ENCODE results near the gene LARGE2. TPM values are rescaled to one million over a fixed set of nuclear protein-coding genes. Genes with fewer than 3 reads are reported as not detected.

The LARGE2 gene
- total and polyA plus RNA-seq, 2 experiments from 2014 or later = 4.3 to 9.7 TPM

DNA sequence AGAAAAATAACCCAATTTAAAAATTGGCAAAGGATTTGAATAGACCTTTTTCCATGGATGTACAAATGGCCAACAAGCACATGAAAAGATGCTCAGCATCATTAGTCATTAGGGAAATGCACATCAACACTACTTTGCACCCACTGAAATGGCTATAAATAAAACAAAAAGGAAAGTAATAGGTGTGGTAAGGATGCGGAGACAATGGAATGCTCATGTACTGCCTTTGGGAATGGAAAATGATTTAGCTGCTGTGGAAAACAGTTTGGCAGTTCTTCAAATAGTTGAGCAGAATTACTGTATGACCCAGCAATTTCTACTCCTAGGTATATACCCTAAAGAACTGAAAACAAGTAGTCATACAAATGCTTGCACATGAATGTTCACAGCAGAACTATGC is 37.4 kb downstream of the LARGE2 start:
- no peaks in the 10 kb centered on the region for H3K9me2 ChIP-seq (replicated peaks; ENCODE audit: insufficient read depth)
- H3K36me3 ChIP-seq (replicated peaks; ENCODE audit: insufficient read depth, low read depth) = no peaks in the 10 kb centered on the region
- 96% methylated on average over 1 of the region's 1 CpG for WGBS (ENCODE audit: low lambda C conversion rate, missing lambda C conversion rate)
- no peaks in the 10 kb centered on the region for H3K27me3 ChIP-seq
- H3K4me1 ChIP-seq (ENCODE audit: insufficient read depth) = no peaks in the 10 kb centered on the region
- H3K4me2 ChIP-seq = no peak overlapping the region
- no peak overlapping the region for H3K4me3 ChIP-seq
- H3K27ac ChIP-seq = no peak overlapping the region
- no peaks in the 10 kb centered on the region for H3K9me3 ChIP-seq (ENCODE audit: low read depth)
- TF ChIP-seq, protein P1, sequence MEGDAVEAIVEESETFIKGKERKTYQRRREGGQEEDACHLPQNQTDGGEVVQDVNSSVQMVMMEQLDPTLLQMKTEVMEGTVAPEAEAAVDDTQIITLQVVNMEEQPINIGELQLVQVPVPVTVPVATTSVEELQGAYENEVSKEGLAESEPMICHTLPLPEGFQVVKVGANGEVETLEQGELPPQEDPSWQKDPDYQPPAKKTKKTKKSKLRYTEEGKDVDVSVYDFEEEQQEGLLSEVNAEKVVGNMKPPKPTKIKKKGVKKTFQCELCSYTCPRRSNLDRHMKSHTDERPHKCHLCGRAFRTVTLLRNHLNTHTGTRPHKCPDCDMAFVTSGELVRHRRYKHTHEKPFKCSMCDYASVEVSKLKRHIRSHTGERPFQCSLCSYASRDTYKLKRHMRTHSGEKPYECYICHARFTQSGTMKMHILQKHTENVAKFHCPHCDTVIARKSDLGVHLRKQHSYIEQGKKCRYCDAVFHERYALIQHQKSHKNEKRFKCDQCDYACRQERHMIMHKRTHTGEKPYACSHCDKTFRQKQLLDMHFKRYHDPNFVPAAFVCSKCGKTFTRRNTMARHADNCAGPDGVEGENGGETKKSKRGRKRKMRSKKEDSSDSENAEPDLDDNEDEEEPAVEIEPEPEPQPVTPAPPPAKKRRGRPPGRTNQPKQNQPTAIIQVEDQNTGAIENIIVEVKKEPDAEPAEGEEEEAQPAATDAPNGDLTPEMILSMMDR (IDR thresholded peaks at IDR 0.05; ENCODE audit: poor library complexity) = no peak
- no peaks in the 10 kb centered on the region for H4K20me1 ChIP-seq (ENCODE audit: insufficient read depth, poor library complexity, severe bottlenecking)
- DNase-seq (ENCODE audit: low spot score) = no peak
- peaks cover 5% of the 10 kb centered on the region for H3K79me2 ChIP-seq
- no peak overlapping the region for H2AFZ ChIP-seq

DNA sequence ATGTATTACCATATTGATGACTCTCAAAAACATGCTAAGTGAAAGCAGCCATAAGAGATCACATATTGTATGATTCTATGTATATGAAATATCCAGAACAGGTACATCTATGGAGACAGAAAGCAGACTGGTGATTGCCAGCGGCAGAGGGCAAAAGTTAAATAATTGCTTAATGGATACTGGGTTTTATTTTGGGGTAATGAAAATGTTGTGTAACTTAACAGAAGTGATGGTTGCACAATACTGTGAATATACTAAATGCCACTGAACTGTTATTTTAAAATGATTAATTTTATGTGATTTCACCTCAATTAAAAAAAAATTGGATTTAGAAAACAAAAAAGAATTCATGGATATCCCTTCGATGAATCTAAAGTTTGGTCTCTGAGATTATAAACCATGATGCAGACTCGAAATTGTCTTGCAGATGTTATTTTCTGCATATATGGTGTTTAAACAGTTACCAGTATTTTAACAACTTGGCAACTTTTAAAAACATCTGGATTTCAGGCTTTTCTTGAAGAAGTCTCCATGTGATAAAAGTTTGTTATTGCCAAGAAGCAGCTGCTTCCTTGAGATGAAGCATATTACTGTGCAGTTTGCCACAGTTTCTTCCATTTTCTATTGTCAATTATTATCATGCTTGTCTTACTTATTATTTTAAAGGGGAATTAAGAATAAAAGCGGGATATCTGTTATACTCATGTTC is 38.1 kb downstream of the LARGE2 start:
- Histone ChIP-seq H3K9me2 (replicated peaks; ENCODE audit: insufficient read depth) (no peaks in the 10 kb centered on the region), H3K27me3 (no peaks in the 10 kb centered on the region), H3K9me3 (ENCODE audit: low read depth) (no peaks in the 10 kb centered on the region), H4K20me1 (ENCODE audit: insufficient read depth, poor library complexity, severe bottlenecking) (no peaks in the 10 kb centered on the region), H3K79me2 (peaks cover 5% of the 10 kb centered on the region), H3K36me3 (replicated peaks; ENCODE audit: insufficient read depth, low read depth) (no peaks in the 10 kb centered on the region), H3K4me2 (no peak overlapping the region), H2AFZ (no peak overlapping the region), H3K4me1 (ENCODE audit: insufficient read depth) (no peaks in the 10 kb centered on the region), H3K4me3 (no peak overlapping the region), H3K27ac (no peak overlapping the region)
- WGBS (ENCODE audit: low lambda C conversion rate, missing lambda C conversion rate) = 95% methylated on average over 4 of the region's 4 CpGs
- TF ChIP-seq EZH2phosphoT487 (IDR thresholded peaks at IDR 0.05; ENCODE audit: low read depth, severe bottlenecking, unreplicated experiment) = no peak
- TF ChIP-seq EZH2 (IDR thresholded peaks at IDR 0.05; ENCODE audit: borderline replicate concordance) = no peak
- TF ChIP-seq, protein P1 (IDR thresholded peaks at IDR 0.05; ENCODE audit: poor library complexity) = no peak
- DNase-seq (ENCODE audit: low spot score) = no peak

DNA sequence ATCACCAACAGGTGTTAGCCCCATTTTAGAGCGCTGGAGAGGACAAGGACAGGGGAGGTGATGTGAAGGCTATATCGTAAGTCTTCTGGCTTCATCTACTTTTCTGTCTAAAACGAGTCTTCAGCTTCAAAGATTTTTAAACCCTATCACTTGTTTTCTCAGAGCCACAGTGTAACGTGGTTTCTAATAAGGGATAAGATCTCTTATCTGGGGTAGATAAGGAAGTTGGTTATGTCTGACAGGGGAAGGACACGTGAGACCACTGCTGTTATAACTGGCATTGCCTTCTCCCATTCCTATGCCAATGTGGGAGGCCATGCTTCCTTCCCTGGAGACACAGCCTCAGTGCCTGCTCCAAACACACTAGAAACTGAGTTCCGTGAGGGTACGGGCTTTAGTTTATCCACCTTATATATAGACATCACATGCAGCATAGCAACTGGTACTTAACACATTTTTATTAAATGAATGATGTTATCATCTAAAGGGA is 39.3 kb downstream of the LARGE2 start:
- H2AFZ ChIP-seq = no peak overlapping the region
- no peak overlapping the region for H3K27ac ChIP-seq
- no peaks in the 10 kb centered on the region for H4K20me1 ChIP-seq (ENCODE audit: insufficient read depth, poor library complexity, severe bottlenecking)
- no peak for DNase-seq (ENCODE audit: low spot score)
- peaks cover 5% of the 10 kb centered on the region for H3K79me2 ChIP-seq
- H3K36me3 ChIP-seq (replicated peaks; ENCODE audit: insufficient read depth, low read depth) = no peaks in the 10 kb centered on the region
- no peaks in the 10 kb centered on the region for H3K4me1 ChIP-seq (ENCODE audit: insufficient read depth)
- H3K4me3 ChIP-seq = no peak overlapping the region
- H3K4me2 ChIP-seq = no peak overlapping the region
- no peaks in the 10 kb centered on the region for H3K27me3 ChIP-seq
- 81% methylated on average over 7 of the region's 7 CpGs for WGBS (ENCODE audit: low lambda C conversion rate, missing lambda C conversion rate)
- H3K9me3 ChIP-seq (ENCODE audit: low read depth) = no peaks in the 10 kb centered on the region
- H3K9me2 ChIP-seq (replicated peaks; ENCODE audit: insufficient read depth) = no peaks in the 10 kb centered on the region
- TF ChIP-seq EZH2phosphoT487 (IDR thresholded peaks at IDR 0.05; ENCODE audit: low read depth, severe bottlenecking, unreplicated experiment) (no peak), EZH2 (IDR thresholded peaks at IDR 0.05; ENCODE audit: borderline replicate concordance) (no peak)
- TF ChIP-seq, protein P1 (IDR thresholded peaks at IDR 0.05; ENCODE audit: poor library complexity) = no peak

Measured in hepatocyte (in vitro differentiated cells).